HG02884 (cell line): ENCODE measurements around the gene PDE2A.

ENCODE experiments used
- ATAC-seq: cut with Tn5 transposase; IDR thresholded peaks from one replicate; pipeline ENCODE4 v1.9.1; 2021; ENCODE audit warnings: mild to moderate bottlenecking, moderate library complexity; ENCODE audit not compliant: unreplicated experiment

PDE2A gene

DNA sequence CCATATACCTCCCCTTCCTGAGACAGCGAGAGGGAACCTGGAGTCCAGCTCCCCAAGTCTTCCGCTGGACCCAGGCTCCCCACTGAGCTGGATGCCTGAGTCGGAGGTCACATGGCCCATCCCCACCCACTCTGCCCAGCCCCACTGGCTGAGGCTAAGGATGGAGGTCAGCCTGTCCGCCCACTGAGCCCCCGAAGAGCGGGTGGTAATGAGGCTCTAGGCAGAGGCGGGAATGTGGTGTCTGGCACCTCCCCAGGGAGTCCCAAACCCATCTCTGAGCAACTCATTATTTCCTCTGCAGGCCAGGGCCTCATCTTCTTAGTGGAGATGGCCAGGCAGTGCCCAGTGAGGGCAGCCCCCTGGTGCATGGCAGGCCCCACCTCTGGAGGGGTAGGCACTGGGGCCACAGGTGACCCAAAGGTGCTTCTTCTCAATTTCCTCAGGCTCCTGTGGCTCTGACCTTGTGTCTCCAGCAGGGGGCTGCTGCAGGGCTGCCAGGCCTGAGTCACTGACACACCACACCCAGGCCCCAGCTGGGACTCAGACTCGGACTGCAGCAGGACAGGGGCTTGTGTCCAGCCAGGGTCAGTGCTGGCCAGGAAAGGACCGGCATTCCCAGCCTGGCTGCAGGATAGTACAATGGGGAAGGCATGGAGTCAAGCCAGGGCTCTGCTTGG lies 10.2 kb upstream of the PDE2A start:
- ATAC-seq: no peak

DNA sequence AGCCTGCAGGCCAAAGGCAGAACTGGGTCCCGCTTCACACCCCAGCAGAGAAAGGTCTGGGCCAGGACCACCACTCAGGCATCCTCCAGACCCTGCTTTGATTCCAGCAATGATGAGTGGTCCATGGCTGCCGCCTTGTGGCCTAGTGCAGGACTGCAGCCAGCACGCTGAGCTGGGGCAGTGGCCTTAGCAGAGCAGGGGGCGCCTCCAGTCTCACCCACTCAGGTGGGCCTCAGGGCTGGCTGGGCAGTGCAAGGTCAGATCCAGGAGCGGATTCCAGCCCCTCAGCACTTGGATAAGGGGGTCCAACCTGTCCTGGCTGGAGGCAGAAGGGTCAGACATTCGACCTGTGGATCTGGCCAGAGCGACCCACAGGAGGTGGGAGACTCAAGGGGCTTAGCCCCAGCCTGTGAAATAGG lies 9.6 kb upstream of the PDE2A start:
- no peak for ATAC-seq

DNA sequence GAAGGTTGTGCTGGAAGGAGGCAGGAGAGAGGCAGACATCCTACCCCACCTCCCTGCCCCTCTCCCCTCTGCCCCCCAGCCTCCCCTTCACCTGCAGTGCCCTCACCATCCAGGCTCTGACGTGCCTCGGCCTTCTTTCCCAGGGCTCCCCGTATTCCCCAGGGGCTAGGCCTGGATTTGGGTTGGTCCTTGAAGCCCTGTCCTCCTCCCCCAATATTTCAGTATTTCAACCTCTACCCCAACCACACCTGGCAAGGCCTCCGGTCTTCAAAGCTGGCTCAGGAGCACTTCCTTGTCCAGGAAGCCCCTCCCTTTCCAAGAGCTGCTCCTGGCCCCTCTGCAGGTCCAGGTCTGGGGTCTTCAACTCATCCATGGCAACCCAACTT lies 8.6 kb upstream of the PDE2A start:
- ATAC-seq: no peak

GRCh38 chr11:72682238-72682857 lies 8.1 kb upstream of the PDE2A start:
- no peak for ATAC-seq

GRCh38 chr11:72681226-72682153 lies 7.3 kb upstream of the PDE2A start:
- ATAC-seq: no peak

GRCh38 chr11:72680624-72681158 lies 6.5 kb upstream of the PDE2A start:
- ATAC-seq: no peak

GRCh38 chr11:72679869-72680268 lies 5.6 kb upstream of the PDE2A start:
- no peak for ATAC-seq

DNA sequence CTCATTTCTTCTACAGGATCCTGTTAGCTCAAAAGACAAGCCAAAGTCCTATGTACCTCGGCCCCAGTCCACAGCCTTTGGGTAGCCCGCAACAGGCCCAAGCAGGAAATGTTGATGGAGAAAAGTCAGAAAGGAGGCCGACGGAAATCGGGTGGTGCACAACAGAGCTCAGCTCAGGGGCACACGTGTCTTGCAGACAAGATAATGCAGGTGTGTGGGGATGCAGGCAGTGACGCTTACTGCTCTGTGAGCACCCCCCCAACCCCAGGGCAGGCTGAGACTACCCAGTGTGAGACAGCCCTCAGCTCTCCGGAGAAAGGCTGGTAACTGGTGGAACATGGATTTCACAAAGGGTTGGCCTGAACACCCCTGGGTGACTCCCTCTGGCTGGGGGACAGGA lies 4.3 kb upstream of the PDE2A start:
- ATAC-seq: no peak

- no peak for ATAC-seq
Measured at GRCh38 chr11:72676861-72677341, 2.7 kb upstream of the PDE2A start.

DNA sequence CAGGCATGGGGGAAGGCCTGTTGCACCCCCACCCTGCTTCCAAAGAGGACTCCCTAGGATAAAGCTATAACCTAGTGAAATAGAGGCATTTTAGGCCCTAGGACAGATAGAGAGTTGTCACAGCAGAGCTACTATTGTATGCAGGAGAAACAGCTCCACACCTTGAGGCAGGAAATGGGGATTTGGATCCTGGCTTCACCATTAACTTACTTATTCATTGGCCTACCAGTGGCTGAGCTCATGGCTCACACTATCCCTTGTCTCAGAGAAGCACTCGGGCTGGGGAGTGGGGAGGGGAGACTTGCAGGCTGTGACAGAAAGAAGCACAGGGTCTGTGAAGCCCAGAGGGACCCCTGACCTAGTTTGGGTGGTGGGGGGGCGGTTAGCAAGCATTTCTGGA lies 999 bp upstream of the PDE2A start:
- ATAC-seq: no peak

- no peak for ATAC-seq
Measured at GRCh38 chr11:72673284-72673942, 809 bp downstream of the PDE2A start.

- ATAC-seq: no peak
Measured at GRCh38 chr11:72672597-72673238, 1.5 kb downstream of the PDE2A start.

GRCh38 chr11:72671152-72672099 lies 2.8 kb downstream of the PDE2A start:
- ATAC-seq: no peak

GRCh38 chr11:72670041-72670440 lies 4.2 kb downstream of the PDE2A start:
- ATAC-seq: no peak

DNA sequence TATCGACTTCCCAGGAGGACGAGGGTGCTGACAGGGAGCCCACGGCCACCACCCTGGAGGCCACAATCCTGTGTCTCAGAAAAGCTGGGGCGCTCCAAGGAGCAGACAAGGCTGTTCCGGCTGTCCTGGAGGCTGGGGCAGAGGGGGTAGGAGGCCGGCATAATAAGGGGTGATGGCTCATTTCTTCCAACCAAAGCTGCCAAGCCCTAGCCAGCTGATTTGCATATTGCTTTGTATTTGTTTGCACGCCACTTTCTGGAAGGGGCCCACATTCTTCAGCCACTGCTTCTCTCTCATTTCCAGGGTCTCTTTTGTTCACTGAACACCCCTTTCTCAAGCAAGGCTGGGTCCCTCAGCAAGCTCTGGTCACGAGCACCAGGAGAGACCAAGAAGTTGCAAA lies 4.7 kb downstream of the PDE2A start:
- ATAC-seq: no peak

DNA sequence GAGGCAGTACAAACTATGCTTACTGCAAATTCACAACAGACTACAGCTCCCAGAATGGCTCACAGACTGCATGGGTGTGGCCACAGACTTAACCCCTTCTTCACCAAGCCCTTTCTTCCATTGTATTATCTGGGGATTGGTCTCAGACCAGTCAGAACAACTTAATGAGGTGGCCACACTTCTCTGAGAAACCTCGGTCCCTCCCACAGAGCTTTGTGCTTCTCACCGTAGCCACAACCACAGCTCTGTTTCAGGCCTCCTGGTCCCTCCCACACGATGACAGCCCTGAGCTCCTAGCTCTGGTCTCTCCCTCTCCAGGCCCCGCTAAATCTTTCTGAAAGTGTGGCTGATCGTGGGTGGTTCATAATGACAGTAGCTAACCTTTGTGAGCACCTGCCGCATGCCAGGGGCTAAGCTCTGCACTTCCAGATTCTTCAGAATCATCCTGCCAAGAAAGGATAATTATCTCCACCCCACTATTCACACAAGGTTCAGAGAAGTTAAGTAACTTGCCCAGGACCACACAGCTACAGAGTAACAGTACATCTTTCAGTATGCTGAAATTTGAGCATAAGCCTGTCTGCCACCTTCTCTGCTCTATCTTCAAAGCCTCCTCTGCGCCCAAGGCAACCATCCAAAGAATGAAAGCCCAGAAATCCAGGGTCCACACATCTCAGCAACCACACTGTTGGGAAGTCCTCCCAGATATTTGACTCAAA lies 5.4 kb downstream of the PDE2A start:
- peak; percentile 85 for ATAC-seq

DNA sequence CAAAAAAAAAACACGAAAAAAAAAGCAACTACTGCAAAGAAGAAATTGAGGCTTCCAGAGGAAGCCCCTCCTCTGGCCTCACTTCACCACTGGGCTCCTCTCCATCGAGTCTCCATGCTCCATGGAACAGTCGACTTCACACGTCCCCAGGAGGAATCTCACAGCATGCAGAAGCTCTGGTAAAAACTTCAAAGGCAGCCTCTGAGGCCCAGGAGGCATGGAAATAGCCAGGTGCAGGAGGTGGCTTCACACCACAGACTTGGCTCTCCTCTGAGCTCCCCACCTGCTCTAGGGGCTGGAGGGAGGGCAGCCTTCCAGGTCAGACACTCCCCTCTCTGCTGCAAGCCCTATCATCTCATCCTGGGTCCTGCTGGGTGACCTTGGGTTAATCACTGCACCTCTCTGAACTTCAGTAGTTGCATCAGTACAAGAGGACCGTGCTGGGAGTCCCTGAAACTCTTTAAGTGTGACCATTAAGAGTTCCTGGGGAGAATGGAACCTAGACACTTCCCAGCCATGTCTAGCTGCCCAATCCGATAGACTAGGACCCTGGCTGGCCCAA lies 8.2 kb downstream of the PDE2A start:
- ATAC-seq: no peak

DNA sequence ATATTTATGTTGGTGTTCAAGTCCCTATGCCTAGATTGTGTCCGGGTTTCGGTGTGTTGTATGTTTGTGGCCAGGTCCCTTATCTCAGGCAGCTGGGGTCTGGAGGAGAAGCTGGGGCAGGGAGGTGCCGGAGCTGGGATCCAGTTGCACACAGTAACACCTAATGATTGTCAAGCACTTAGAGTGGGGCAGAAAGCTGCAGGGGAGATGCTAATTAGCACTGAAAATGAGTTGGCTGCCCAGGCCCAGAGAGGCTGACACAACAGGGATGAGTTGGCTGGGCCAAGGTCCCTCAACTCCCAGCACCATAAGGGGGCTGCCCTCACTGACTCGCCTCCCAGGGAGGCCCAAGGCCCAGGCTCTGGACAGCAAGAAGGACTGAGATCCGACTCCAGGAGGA lies 12.2 kb downstream of the PDE2A start:
- ATAC-seq: no peak
